ENCODE results near the gene BMP8B. TPM values are rescaled to one million over a fixed set of nuclear protein-coding genes. Genes with fewer than 3 reads are reported as not detected.
"Not testable (repeated sequence)": the region's sequence is repeated elsewhere in the genome, so short reads cannot be mapped to it uniquely, and the experiment has no call there.

BMP8B gene
- total and polyA plus RNA-seq, 2 donors (not counting 1 experiment from before 2014, with no cell fraction given): 1.5 to 2.3 TPM

DNA sequence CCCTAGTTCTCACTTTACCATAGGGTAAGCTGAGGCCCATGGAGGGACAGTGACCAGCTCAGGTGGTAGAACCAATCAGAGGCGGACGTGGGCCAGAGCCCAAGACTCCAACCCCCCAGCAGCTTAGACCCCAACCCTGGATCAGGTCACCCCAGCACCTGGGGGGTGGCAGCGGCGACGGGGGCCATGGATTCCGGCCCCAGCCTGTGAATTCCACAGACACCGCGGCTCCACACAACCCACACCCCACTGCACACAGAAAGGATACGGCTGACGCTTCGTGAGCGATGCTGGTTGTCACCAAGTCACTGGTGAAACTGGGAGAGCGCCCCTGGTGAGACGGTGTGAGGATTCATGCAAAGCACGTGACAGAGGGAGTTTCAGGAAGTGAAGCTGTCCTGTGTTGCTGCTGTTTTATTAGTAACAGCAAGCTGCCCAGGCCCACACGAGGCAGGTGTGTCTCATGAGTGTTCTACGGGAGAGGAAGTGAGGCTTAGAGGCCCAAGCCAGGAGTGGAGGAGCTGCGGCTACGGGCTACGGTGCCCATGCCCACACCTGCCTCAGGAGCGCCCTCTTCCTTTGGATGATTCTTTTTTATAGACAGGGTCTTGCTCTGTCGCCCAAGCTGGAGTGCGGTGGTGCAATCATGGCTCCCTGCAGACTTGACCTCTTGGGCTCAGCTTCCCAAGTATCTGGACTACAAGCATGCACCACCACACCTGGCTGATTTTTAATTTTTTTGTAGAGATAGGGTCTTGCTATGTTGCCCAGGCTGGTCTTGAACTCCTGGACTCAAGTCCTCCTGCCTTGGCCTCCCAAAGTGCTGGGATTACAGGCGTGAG, 28.6 kb upstream of the BMP8B start:
- not testable (repeated sequence) for H3K36me3 ChIP-seq (replicated peaks in 1 of 2; ENCODE audit: control extremely low read depth in 1 of 2, control insufficient read depth in 1 of 2, extremely low read depth in 1 of 2, insufficient read depth in 2 of 2, low read length in 1 of 2); H4K20me1 ChIP-seq (ENCODE audit: control insufficient read depth, insufficient read depth, low read length, poor library complexity, severe bottlenecking); H3K79me2 ChIP-seq (ENCODE audit: control insufficient read depth, insufficient read depth, low read length); H3K9me3 Mint-ChIP-seq (ENCODE audit: insufficient read depth); H3K9me3 ChIP-seq (ENCODE audit: control extremely low read depth in 1 of 3, control insufficient read depth in 2 of 3, insufficient read depth in 1 of 3, low read length in 2 of 3); H3K27me3 Mint-ChIP-seq; H3K27me3 ChIP-seq (replicated peaks in 1 of 4; ENCODE audit: control extremely low read depth in 1 of 4, control insufficient read depth in 3 of 4, insufficient read depth in 4 of 4, low read length in 3 of 4)
- POLR2A ChIA-PET: interaction anchor here (0.6 to 1.3 kb wide), 6 partner anchors 18 to 138 kb away, joined by 3 to 7 read pairs (median 4); partner anchors contain the start of genes MYCL and PPIE
- H3K27ac Mint-ChIP-seq: peak overlapping the region; percentile 84
- TF ChIP-seq, protein P1, sequence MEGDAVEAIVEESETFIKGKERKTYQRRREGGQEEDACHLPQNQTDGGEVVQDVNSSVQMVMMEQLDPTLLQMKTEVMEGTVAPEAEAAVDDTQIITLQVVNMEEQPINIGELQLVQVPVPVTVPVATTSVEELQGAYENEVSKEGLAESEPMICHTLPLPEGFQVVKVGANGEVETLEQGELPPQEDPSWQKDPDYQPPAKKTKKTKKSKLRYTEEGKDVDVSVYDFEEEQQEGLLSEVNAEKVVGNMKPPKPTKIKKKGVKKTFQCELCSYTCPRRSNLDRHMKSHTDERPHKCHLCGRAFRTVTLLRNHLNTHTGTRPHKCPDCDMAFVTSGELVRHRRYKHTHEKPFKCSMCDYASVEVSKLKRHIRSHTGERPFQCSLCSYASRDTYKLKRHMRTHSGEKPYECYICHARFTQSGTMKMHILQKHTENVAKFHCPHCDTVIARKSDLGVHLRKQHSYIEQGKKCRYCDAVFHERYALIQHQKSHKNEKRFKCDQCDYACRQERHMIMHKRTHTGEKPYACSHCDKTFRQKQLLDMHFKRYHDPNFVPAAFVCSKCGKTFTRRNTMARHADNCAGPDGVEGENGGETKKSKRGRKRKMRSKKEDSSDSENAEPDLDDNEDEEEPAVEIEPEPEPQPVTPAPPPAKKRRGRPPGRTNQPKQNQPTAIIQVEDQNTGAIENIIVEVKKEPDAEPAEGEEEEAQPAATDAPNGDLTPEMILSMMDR (IDR thresholded peaks at IDR 0.05): peak; percentile 36
- DNase-seq (peak; percentile 90), ATAC-seq (ENCODE audit: low read depth) (peak; percentile 89)
- H2AFZ ChIP-seq (ENCODE audit: insufficient read depth, low read depth, low read length, poor library complexity, severe bottlenecking): peak overlapping the region; percentile 56
- CTCF ChIA-PET: interaction anchor here (0.6 to 9.5 kb wide), 23 partner anchors 9 to 222 kb away, joined by 3 to 102 read pairs (median 4); partner anchors contain the start of genes BMP8B, MYCL and PPIE
- peaks cover 10% of the 10 kb centered on the region for H3K4me1 Mint-ChIP-seq
- H3K4me2 ChIP-seq (replicated peaks; ENCODE audit: low read depth, low read length, poor library complexity, severe bottlenecking): peak overlapping the region; percentile 67
- peak overlapping the region; percentile 78 for H3K4me3 Mint-ChIP-seq
- peak overlapping the region in 1 of 2 donors; percentile 51 for H3K27ac ChIP-seq (ENCODE audit: low read length in 2 of 2)
- intact Hi-C loops (cut with micrococcal nuclease): loop anchor here (1.0 to 5.0 kb wide), 6 partner anchors 18 to 215 kb away; partner anchors contain the start of genes MFSD2A and TRIT1
- H3K9ac ChIP-seq (ENCODE audit: low read length): peak overlapping the region; percentile 43
- H3K4me1 ChIP-seq (ENCODE audit: control insufficient read depth in 2 of 2, insufficient read depth in 2 of 2, low read length in 2 of 2): peaks cover 6 to 15% of the 10 kb centered on the region in 2 donors
- 32% methylated on average over 13 of the region's 24 CpGs for WGBS (ENCODE audit: insufficient coverage)
- H3K4me3 ChIP-seq (ENCODE audit: control extremely low read depth in 1 of 5, extremely low read depth in 1 of 5, insufficient read depth in 1 of 5, low read depth in 2 of 5, low read length in 4 of 5): peak overlapping the region in 4 of 5 experiments; percentile 25 to 45 (median 30)

Data from B cell (primary cell).